Measurements from ENCODE around the gene MESP2.

Gene MESP2

DNA sequence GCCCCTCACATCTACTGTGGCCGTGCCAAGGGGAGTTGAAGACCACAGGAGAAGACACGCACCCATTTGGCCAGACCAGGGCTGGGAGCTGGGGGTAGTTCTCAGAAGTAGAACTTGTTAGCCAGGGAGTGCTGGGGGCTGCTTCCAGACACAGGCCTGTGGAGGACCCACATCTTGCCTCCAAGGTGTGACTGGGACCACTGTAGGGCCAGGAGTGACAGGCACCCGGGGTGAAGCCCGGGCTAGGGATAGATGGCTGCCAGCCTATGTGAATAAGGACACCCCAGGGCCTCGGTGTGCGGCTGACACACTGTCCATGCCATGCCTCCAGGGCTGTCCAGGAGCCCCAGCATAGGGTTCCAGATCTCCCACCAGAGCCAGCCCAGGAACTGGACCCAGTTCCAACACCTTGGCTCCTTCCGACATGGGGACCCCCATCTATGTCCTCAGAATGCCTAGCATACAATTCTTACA, 36.8 kb downstream of the MESP2 start:
- DNase-seq (ENCODE audit: insufficient read length, low spot score) = no peak
- FAIRE-seq = no peak

DNA sequence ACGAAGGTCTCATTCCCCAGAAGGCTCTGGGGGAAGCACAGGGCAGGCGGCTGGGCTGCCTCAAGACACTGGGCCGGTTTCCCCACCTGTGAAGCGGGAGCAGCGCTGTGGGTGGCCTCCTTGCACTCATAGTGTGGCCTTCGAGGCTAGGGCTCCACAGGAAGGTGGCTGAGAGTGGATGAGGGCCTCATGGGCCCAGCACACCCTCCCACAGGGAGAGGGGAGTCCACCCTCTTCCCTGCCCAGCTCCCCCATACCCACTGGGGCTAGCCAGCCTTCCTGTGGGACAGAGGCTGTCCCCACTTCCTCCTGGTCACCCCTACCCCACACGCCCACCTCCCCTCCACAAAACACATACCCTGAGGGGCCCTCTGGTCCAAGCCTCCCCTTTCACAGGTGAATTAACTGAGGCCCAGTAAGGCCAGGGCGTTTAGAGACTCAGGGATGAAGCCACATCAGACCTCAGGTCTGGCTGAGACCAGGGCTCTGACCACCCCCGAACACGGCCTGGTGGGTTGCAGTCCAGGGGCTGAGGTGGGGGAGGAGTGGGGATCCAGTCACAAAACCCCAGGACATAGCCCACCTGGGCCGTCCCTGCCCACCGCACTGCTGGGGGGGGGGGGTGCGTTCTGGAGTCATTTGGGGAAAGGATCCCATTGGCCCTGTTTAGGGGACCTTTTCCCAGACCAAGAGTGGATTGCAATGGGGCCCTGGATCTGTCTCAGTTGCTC, 37.4 kb downstream of the MESP2 start:
- FAIRE-seq = no peak
- DNase-seq (ENCODE audit: insufficient read length, low spot score) = no peak

DNA sequence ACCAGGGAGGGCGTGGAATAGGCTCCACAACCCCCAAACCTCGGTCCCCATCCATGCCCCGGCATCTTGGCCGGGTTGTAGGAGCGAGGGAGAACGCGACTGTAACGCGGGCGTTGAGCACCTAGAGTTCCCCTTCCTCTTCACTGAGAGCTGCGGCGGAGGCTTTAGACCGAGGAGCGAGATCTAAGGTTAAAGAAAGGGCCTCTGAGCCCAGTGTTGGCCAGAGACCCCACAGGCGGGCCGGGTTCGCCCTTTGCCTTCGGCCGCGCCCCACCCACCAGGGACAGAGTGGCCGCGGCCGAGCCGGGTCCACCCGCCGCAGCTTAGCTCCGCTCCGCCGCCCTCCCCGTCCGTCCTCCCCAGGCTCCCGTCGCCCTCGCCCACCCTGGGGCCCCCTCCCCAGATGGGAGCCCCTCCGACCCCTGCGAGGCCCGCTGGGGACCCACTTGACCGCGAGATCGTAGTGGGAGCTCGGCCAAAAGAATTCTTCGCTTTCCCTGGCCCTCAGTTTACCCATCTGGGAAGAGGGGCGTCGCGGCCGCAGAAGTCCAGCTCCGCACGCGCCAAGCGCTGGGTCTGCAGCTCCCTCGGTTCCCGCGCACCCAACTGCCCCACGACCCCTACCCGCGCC, 38.1 kb downstream of the MESP2 start:
- FAIRE-seq (no peak), DNase-seq (ENCODE audit: insufficient read length, low spot score) (no peak)

DNA sequence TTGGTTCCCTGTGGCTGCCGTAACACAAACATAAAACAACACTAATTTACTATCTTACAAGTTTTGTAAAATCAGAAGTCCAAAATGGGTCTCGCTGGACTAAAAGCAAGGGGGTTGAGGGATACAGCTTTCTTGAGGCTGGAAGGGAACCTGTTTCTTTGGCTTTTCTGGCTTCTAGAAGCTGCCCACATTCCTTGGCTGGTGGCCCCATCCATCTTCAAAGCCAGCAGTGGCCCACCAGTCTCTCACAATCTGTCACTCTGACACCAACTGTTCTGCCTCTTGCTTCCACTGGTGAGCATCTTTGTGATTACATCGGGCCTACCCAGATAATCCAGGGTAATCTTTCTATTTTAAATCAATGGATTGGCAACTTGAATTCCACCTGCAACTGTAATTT, 39.6 kb downstream of the MESP2 start:
- DNase-seq (ENCODE audit: insufficient read length, low spot score) (no peak), FAIRE-seq (no peak)

DNA sequence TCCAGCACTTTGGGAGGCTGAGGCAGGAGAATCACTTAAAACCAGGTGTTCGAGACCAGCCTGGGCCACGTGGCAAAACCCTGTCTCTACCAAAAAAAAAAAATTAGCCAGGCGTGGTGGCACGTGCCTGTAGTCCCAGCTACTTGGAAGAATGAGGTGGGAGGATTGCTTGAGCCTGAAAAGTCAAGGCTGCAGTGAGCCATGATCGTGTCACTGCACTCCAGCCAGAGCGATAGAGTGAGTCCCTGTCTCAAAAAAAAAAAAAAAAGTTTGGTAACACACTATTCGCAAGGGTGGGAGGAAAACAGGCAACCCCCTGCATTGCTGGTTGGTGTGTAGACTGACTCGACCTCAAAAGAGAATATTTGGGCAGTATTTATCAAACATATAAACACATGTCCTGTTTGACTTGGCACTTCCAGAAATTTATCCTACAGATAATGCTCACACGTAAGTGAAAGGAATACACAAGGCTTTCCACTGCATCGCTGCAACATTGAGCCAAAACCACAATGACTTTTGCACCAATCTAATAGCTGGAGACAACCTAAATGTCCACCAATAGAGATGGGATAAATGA, 41.7 kb downstream of the MESP2 start:
- FAIRE-seq (no peak), DNase-seq (ENCODE audit: insufficient read length, low spot score) (no peak)

DNA sequence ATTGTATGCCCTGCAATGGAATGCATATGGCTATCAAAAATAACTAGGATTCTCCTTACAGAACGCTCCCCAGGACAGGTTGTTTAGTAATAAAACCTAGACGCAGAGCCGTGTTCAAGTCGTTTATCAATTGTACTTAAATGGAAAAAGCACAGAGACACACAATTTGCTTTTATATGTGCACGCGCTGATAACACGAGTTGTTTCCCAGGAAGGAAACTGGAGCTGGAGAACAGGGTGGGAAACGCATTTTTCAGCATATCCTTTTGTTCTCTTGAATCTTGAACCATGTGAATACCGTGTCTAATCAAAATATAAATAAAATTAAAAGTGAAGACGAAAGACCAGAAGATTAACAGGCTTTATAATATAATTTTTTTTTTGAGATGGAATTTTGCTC, 42.2 kb downstream of the MESP2 start:
- no peak for FAIRE-seq
- DNase-seq (ENCODE audit: insufficient read length, low spot score) = no peak

DNA sequence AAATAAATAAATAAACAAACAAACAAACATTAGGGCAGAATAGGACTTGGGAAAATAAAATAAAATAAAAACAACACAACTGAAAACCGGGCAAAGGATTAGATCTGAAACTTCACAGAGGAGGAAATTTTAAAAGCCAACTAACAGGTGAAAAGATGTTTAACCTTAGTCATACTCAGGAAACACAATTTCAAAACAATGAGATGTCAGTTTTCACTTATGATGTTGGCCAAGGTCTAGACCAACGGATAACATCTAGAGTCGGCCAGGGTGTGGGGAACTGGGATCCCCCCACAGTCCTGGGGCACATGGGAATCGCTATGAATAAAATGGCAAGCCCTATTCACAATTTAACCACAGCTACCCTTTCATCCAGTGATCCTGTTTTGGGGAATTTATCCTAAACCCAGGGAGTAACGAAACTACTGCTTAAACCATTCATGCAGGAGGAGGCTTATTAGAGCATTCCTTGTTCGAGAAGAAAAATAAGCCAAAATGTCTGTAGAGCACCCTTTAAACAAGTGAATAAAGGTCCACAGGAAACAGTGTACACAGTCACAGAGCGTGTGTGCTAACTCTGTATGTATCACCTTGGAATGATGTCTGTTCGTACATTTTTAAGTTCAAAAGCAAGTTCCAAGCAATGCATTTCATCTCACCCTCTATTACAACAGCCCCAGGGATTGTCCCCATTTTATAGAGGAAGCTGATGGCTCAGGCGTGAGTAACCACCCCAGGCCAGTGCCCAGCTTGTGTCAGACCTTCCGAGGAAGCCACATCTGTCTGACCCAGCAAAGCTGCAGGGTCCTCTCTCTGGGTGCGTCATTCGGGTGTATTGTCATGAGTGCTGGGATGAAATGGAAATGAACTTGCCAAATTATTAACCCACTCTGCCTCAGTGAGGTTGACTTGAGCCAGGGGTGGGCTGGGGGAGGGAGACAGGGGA, 44.8 kb downstream of the MESP2 start:
- DNase-seq (ENCODE audit: insufficient read length, low spot score) (no peak), FAIRE-seq (no peak)

DNA sequence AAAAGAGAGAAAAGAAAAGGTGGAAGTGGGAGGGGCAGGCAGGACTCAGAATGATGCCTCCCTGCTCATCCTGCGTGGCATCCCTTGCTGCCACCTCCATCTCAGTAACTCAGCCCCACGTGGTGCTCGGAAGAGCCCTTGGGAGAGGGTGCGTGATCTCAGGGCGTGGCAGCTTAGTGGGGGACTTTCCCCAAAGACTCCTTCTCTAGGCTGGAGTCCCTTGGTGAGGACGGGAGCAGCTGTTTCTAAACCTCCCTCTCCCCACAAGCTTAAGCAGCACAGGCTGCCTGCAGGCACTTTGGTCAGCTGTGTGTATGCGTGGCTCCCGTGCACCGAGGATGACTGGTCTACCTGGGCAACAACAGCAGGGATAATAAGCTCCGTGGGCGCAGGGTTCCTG, 45.9 kb downstream of the MESP2 start:
- DNase-seq (ENCODE audit: insufficient read length, low spot score) = no peak
- no peak for FAIRE-seq

DNA sequence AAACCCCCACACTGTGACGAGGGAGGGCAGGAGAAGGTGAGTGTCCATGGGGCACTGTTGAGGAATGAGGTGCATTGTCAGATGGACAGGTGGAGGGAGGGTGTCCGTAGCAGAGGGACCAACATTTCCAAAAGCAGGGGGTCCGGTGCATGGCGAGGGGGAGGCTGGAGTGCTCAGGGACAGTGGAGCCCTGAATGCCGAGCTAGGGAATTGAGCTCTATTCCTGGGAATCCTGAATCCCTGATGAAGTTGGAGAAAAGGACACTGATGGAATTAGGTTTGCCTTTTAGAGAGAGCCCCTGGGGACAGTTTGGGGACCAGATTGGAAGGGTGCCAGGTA, 46.4 kb downstream of the MESP2 start:
- FAIRE-seq (no peak), DNase-seq (ENCODE audit: insufficient read length, low spot score) (no peak)

DNA sequence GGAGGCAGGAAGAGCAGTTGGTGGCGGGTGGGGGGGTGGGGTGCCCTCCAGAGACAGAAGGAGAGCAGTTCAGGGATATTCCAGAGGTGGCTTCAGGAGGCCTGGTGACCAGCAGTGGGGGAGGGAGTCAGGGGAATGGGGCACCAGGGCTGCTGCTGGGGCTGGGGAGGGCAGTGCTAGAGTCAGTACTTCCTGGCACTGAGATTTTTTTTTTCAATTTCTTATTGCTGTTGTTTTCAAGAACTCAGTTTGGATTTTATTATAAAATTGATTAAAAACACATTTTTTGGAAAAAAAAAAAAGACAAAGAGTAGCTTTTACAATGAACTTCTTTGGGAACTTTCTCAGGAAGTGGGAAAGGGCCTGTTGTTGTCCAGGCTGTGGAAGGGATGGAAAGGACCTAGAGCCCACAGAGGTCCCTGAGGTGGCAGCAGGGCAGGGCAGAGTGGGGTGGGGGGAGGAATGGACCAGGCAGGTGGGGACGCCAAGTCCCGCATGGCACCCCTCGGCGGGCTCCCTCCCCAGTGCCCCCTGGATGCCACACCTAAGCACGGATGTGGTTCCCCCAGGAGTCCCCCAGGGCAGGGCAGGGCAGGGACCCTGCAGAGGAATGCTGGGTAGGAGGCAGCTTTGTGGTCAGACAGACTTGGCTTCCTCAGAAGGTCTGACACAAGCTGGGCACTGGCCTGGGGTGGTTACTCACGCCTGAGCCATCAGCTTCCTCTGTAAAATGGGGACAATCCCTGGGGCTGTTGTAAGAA, 47.0 kb downstream of the MESP2 start:
- FAIRE-seq = no peak

DNA sequence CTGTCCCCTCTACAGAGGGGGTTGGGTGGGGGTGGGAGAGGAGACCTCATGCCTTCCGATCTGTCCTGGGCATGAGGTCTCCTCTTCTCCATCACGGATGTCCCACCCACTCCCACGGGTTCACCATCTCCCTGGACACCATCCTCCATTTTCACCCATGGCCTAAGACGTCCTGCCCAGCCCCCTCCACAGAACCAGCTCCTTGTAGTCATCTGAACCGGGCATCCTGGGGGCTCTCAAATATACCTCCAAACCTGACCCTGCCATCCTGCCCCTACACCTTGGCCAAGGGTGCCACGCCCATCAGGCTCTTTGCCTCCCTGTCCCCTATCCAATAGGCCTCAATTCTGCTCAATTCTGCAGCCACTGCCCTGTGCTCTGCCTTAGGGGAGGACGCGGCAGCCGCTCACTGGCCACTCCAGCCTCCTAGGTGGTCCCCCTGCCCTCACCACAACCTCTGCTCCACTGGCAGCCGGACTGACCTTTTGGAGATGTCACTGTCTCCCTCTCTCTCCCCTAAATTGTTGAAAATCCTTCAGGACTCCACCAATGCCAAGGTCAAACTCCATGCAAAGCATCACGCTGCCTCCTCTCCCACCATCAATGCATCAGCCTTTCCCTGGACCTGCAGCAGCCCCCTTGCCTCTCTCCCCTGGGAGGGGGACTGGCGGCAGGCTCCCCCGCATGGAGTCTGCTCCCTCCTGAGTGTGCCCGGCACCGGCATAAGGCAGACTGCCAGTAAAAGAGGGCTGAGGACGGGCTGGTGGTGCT, 47.9 kb downstream of the MESP2 start:
- FAIRE-seq (no peak), DNase-seq (ENCODE audit: insufficient read length, low spot score) (no peak)

More for the DNA sequence above, 47.0 kb downstream of the MESP2 start:
- DNase-seq (ENCODE audit: insufficient read length, low spot score) = no peak

DNA sequence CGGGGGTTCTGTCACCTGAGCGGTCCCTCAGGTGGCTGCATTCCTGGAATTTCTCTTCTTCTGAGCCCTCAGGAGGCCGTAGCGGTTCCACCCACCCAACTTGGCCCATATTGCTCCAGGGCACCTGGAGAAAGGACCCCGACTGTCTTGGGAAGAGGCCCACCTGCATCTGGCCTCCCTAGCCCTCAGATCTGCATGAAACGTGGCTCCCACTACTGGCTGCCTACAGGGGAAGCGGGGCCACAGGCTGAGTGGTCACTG, 48.4 kb downstream of the MESP2 start:
- no peak for FAIRE-seq
- no peak for DNase-seq (ENCODE audit: insufficient read length, low spot score)

DNA sequence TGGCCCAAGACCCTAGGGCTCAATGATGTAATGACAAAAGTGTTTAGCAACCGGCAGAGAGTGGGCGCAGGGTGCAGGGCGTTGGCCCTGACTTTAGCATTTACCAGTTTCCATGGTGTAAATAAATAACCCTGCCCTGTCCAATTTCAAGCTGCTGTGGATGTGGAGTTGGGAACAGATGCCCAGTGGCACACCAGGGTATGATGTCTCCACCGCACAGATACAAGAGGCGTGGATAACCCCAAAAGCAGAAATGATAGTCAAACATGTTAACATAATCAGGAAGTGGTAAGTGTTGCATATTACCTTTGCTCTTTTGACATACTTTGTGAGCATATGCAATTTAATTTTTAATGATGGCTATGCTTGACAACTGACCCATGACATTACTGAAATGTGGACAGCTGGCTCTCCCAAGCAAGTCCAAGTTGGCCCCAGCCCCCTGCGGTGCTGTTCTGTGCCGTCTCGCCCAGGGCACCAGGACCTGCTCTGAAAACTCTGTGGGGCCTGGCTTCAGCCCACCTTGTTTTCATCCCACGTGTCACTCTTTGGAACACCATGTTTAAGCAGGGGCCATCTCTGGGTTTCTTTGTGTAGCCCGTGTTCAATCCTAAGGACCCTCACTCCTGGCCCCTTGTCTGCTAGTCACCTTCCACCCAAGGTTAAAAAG, 49.3 kb downstream of the MESP2 start:
- DNase-seq (ENCODE audit: insufficient read length, low spot score) (no peak), FAIRE-seq (no peak)

DNA sequence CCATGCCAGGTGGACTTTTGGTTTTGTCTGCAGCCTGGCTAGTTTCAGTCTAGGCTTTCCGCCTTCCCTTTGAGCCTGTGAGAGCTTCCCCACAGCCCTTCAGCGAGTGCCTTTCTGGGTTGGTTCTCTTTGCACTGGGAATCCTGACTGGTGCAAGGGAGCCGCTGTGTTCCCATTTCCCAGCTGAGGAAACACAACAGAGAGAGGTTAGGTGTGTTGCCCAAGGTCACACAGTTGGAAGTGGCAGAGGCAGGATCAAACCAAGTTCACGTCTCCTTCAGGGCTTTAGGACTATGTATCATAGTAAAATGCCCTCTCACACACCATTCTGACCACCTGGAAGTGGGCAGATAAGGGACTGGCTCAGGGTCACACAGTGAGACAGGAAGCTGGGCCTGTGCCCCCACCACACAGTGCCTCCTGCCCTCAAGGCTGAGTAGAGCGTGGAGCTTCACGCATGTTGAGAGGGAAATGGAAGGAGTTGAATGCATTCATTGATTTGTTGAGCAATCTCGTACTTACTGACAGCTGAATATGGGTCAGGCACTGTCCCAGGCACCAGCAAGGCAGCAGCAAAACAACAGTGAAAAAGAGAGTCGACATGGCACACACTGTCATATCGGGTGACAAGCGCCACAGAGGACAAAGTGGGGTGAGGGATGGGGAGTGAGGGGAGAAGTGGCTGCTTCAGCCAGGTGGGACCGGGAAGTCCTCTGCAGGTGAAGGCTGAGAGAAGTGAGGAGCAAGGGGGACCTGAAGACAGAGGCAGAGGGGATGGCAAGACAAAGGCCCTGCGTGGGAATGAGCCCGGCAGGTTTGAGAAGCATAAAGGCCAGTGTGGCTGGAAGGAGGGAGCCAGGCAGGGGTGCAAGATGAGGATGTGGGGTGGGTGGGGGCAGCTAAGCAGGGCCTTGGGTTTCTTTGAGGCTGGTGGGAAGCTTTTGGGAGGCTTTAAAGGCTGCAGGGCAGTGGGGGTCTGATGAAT, 50.8 kb downstream of the MESP2 start:
- no peak for FAIRE-seq
- no peak for DNase-seq (ENCODE audit: insufficient read length, low spot score)

DNA sequence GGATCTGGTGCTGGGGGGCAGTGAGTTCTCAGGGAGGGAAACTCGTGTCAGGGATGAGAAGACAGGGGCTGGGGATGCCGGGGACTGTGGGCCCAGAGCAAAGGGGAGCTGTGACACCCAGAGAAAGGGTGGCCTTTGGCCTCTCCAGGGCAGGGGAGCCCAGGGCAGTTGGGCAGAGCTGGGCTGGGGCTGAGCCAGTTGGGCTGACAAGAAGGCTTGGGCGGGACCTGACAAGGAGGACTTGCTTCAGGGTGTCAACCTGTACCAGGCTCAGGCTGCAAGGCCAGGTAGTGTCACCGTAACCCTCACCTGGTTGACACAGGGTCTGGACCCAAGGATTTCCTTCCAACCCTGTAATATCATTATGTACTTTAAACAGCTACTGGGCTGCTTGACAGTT, 51.7 kb downstream of the MESP2 start:
- no peak for DNase-seq (ENCODE audit: insufficient read length, low spot score)
- FAIRE-seq = no peak

Data from GM19239 (cell line).